CD4-positive, alpha-beta memory T cell (primary cell): ENCODE measurements around the gene S100A10. TPM values are rescaled to one million over a fixed set of nuclear protein-coding genes. Genes with fewer than 3 reads are reported as not detected.

Experiments used
- CTCF ChIA-PET: fragments of 350-600 bp; sonication (Branson Sonifier 250); formaldehyde crosslinking; loops from one replicate; lab custom pipeline; 2021; ENCODE audit warnings: inconsistent platforms; ENCODE audit not compliant: partially characterized antibody; lab: Charles Lee
- POLR2A ChIA-PET: fragments of 350-600 bp; sonication (Branson Sonifier 250); formaldehyde crosslinking; loops from one replicate; lab custom pipeline; 2021; ENCODE audit not compliant: partially characterized antibody; lab: Charles Lee
- DNase-seq, 5 donors: peaks; one replicate each; pipeline versions ENCODE4 v3.0.0 to v3.0.0-alpha.2; 2020 to 2022; ENCODE audit warnings: mixed read lengths in 1 of 5
- H3K27ac ChIP-seq: one replicate; pipeline ENCODE4 v1.7.0; 2013; ENCODE audit warnings: low read depth, low read length
- H3K27me3 ChIP-seq: 2 replicates; pipeline ENCODE4 v1.7.0; 2013; ENCODE audit warnings: mild to moderate bottlenecking, low read length, moderate library complexity; ENCODE audit not compliant: insufficient read depth
- H3K36me3 ChIP-seq: 2 replicates; pipeline ENCODE4 v1.7.0; 2013; ENCODE audit warnings: mild to moderate bottlenecking, low read length, moderate library complexity; ENCODE audit not compliant: insufficient read depth
- H3K4me1 ChIP-seq: 2 replicates; pipeline ENCODE4 v1.7.0; 2013; ENCODE audit warnings: mild to moderate bottlenecking, low read length, moderate library complexity; ENCODE audit not compliant: insufficient read depth
- H3K4me3 ChIP-seq, 2 donors: one replicate each; pipeline ENCODE4 v1.7.0; 2013; ENCODE audit warnings: low read length in 2 of 2, mild to moderate bottlenecking in 1 of 2
- H3K9me3 ChIP-seq, 2 donors: one replicate each; pipeline ENCODE4 v1.7.0; 2013; ENCODE audit warnings: low read length in 2 of 2, control low read depth in 1 of 2; ENCODE audit not compliant: control insufficient read depth in 1 of 2
- H3K27ac Mint-ChIP-seq, 7 donors: one replicate each; pipeline ENCODE4 v1.8.0; 2020 to 2021; ENCODE audit warnings: mixed read lengths in 7 of 7, mild to moderate bottlenecking in 6 of 7, inconsistent platforms in 3 of 7, moderate library complexity in 3 of 7
- H3K27me3 Mint-ChIP-seq, 2 donors: one replicate each; pipeline ENCODE4 v1.8.0; 2020 to 2021; ENCODE audit warnings: mixed read lengths in 2 of 2
- H3K36me3 Mint-ChIP-seq, 2 donors: one replicate each; pipeline ENCODE4 v1.8.0; 2020 to 2021; ENCODE audit warnings: mixed read lengths in 2 of 2, inconsistent platforms in 1 of 2, mild to moderate bottlenecking in 1 of 2
- H3K4me1 Mint-ChIP-seq, 4 donors: one replicate each; pipeline ENCODE4 v1.8.0; 2020 to 2021; ENCODE audit warnings: mixed read lengths in 4 of 4, mild to moderate bottlenecking in 1 of 4
- H3K4me3 Mint-ChIP-seq, 8 donors: one replicate each; pipeline ENCODE4 v1.8.0; 2020 to 2021; ENCODE audit warnings: mixed read lengths in 8 of 8, mild to moderate bottlenecking in 7 of 8, moderate library complexity in 6 of 8, inconsistent platforms in 3 of 8
- H3K9me3 Mint-ChIP-seq, 8 donors: one replicate each; pipeline ENCODE4 v1.8.0; 2020 to 2021; ENCODE audit warnings: mixed read lengths in 8 of 8, mild to moderate bottlenecking in 5 of 8, inconsistent platforms in 3 of 8, moderate library complexity in 1 of 8
- intact Hi-C: fragments of 100-400 bp; cut with micrococcal nuclease; formaldehyde crosslinking; loops from one replicate; pipeline ENCODE4 v1.15.1; 2023
- polyA plus RNA-seq, 2 donors: library from polyadenylated mRNA; unstranded; fragments of 300-500 nt; fragmentation: Illumina TruSeq; gene quantifications; one replicate each; pipeline ENCODE4 v1.2.3, GENCODE V29; 2021
- total RNA-seq, 2 experiments: library from RNA; stranded (reverse); gene quantifications; one replicate each; pipeline ENCODE4 v1.2.3, GENCODE V29; 2021

The S100A10 gene
- total and polyA plus RNA-seq, 4 experiments from 2014 or later: 218 to 1,427 (median 543) TPM

GRCh38 chr1:151993084-151993733, 450 bp downstream of the S100A10 start:
- H3K4me3 Mint-ChIP-seq: peak overlapping the region; percentile 95 to 99 (median 98)
- ChIA-PET POLR2A (interaction anchor here (0.6 to 4.3 kb wide), 19 partner anchors 8 to 230 kb away, joined by 3 to 30 read pairs (median 5); partner anchors contain the start of genes MRPL9, S100A11 and TDRKH), CTCF (interaction anchor here (1.3 to 13.8 kb wide), 6 partner anchors 8 to 88 kb away, joined by 3 to 340 read pairs (median 54); no protein-coding TSS in a partner anchor)
- H3K9me3 ChIP-seq: no peaks in the 10 kb centered on the region
- peaks cover 61% of the 10 kb centered on the region for H3K4me1 ChIP-seq
- peaks cover 43 to 67% (median 52%) of the 10 kb centered on the region in 4 donors for H3K4me1 Mint-ChIP-seq
- intact Hi-C loops: loop anchor here (1.0 to 10.0 kb wide), 4 partner anchors 24 to 448 kb away; partner anchors contain the start of genes TDRKH and TUFT1
- H3K27ac Mint-ChIP-seq: peak overlapping the region; percentile 96 to 99 (median 98)
- H3K36me3 Mint-ChIP-seq: peaks cover 0 to 21% of the 10 kb centered on the region in 2 donors
- no peaks in the 10 kb centered on the region for H3K36me3 ChIP-seq
- H3K27ac ChIP-seq: peak overlapping the region; percentile 92
- peak; percentile 35 to 61 (median 46) for DNase-seq
- H3K27me3 Mint-ChIP-seq: no peaks in the 10 kb centered on the region
- H3K4me3 ChIP-seq: peak overlapping the region; percentile 55 to 88
- H3K9me3 Mint-ChIP-seq: no peaks in the 10 kb centered on the region
- no peaks in the 10 kb centered on the region for H3K27me3 ChIP-seq

DNA sequence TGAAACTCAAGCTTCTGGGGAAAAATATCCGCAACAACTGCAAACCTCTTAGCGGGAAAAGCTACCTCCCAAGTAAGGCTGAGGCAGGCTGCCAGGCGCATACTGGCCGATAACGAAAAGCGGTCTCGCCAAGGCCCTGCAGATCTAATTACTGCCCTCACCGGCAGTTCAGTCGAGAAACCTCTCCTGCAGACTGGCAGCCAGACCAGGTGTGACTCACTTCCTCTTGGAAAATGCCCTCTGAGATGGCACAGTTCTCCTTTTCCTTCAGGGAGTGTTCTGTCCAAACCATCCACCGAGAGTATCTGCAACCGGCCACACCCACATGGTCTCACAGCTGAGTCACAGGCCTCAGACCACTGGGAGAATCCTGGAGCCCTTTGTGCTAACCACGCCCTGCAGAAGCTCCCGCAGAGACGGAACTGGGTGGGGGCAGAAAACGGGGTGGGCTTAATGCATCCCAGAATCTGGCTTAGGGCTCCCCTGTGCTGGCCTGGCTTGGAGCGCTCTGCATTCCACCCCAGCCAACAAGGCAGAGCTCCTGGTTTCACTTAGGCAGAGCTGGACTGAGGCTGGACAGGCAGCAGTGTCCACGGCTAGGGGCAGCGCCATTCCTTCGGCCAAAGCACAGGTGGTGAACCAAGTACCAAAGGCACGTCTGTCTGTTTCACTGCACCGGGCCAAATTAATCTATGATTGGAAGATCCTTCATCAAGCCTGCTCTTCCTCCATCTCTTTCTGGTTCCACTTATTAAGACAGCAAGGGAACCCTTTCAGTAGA, 1.2 kb downstream of the S100A10 start:
- peak overlapping the region; percentile 95 to 99 (median 98) for H3K4me3 Mint-ChIP-seq

DNA sequence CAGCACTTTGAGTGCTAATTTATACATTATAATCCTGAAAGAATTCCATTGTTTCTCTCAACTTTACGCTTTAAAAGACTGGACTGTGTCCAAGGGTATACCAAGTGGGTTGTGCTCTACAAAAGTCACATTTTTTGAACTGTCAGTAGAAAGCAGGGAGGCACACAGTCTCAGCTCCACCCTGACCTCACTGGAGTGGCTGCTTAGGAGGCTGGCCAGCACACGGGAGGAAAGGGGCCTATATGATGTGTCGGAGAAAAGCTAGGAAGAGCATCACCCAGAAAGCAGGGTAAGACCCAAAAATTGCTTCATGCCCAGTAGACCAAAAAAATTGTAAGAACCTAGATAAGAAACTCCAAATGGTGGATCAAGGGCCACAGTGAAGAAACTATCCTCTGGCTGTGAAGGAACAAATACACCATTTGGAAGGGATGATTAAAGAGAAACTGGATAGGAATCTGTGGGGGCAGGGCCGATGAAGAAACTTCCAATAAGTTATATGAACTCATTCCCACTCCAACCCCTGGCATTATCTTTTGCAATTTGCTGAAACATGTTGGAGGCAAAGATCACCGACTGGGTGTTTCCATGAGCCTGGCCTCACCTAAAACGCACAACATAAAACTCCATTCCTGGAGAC, 1.9 kb downstream of the S100A10 start:
- POLR2A ChIA-PET: interaction anchor here (0.9 to 4.3 kb wide), 10 partner anchors 8 to 228 kb away, joined by 3 to 20 read pairs (median 5); partner anchors contain the start of gene MRPL9
- no peaks in the 10 kb centered on the region for H3K9me3 ChIP-seq
- H3K4me1 ChIP-seq: peaks cover 66% of the 10 kb centered on the region
- intact Hi-C loops: loop anchor here (2.0 to 10.0 kb wide), 3 partner anchors 43 to 447 kb away; partner anchors contain the start of genes TDRKH and TUFT1
- H3K27ac ChIP-seq: peak overlapping the region; percentile 92
- Mint-ChIP-seq H3K9me3 (no peaks in the 10 kb centered on the region), H3K4me1 (peaks cover 49 to 74% (median 59%) of the 10 kb centered on the region in 4 donors), H3K27me3 (no peaks in the 10 kb centered on the region), H3K27ac (peak overlapping the region; percentile 96 to 99 (median 98)), H3K4me3 (peak overlapping the region; percentile 95 to 99 (median 98)), H3K36me3 (peaks cover 0 to 30% of the 10 kb centered on the region in 2 donors)
- no peaks in the 10 kb centered on the region for H3K27me3 ChIP-seq
- no peak for DNase-seq
- CTCF ChIA-PET: interaction anchor here (1.2 to 13.8 kb wide), 5 partner anchors 9 to 56 kb away, joined by 3 to 340 read pairs (median 105); no protein-coding TSS in a partner anchor
- H3K36me3 ChIP-seq: no peaks in the 10 kb centered on the region
- H3K4me3 ChIP-seq: peak overlapping the region; percentile 55 to 88

More for the DNA sequence above, 1.2 kb downstream of the S100A10 start:
- CTCF ChIA-PET: interaction anchor here (1.3 to 13.8 kb wide), 5 partner anchors 9 to 57 kb away, joined by 3 to 340 read pairs (median 105); no protein-coding TSS in a partner anchor
- H3K4me3 ChIP-seq: peak overlapping the region; percentile 55 to 88
- intact Hi-C loops: loop anchor here (1.0 to 10.0 kb wide), 4 partner anchors 23 to 448 kb away; partner anchors contain the start of genes TDRKH and TUFT1
- H3K27me3 Mint-ChIP-seq: no peaks in the 10 kb centered on the region
- H3K27me3 ChIP-seq: no peaks in the 10 kb centered on the region
- H3K36me3 Mint-ChIP-seq: peaks cover 0 to 27% of the 10 kb centered on the region in 2 donors
- peaks cover 66% of the 10 kb centered on the region for H3K4me1 ChIP-seq
- H3K27ac ChIP-seq: peak overlapping the region; percentile 92
- H3K4me1 Mint-ChIP-seq: peaks cover 47 to 74% (median 58%) of the 10 kb centered on the region in 4 donors
- H3K9me3 Mint-ChIP-seq: no peaks in the 10 kb centered on the region
- DNase-seq: peak in 1 of 5 donors; percentile 57
- POLR2A ChIA-PET: interaction anchor here (0.8 to 4.3 kb wide), 19 partner anchors 9 to 229 kb away, joined by 3 to 30 read pairs (median 5); partner anchors contain the start of genes MRPL9, S100A11 and TDRKH
- no peaks in the 10 kb centered on the region for H3K9me3 ChIP-seq
- H3K27ac Mint-ChIP-seq: peak overlapping the region; percentile 96 to 99 (median 98)
- no peaks in the 10 kb centered on the region for H3K36me3 ChIP-seq

GRCh38 chr1:151990856-151991198, 2.8 kb downstream of the S100A10 start:
- Mint-ChIP-seq H3K9me3 (no peaks in the 10 kb centered on the region), H3K27ac (peak overlapping the region; percentile 29 to 99 (median 71)), H3K27me3 (no peaks in the 10 kb centered on the region), H3K4me1 (peaks cover 54 to 84% (median 67%) of the 10 kb centered on the region in 4 donors), H3K4me3 (peak overlapping the region in 7 of 8 donors; percentile 61 to 99 (median 97)), H3K36me3 (peaks cover 8 to 38% of the 10 kb centered on the region in 2 donors)
- intact Hi-C loops: loop anchor here (5.0 to 10.0 kb wide), 2 partner anchors 199 to 446 kb away; partner anchors contain the start of genes TDRKH and TUFT1
- ChIA-PET POLR2A (interaction anchor here (1.2 to 1.6 kb wide), 2 partner anchors 18 to 45 kb away, joined by 4 to 7 read pairs; no protein-coding TSS in a partner anchor), CTCF (interaction anchor here (1.2 to 11.7 kb wide), 3 partner anchors 8 to 22 kb away, joined by 3 to 117 read pairs (median 52); no protein-coding TSS in a partner anchor)
- H3K36me3 ChIP-seq: peaks cover 8% of the 10 kb centered on the region
- H3K4me3 ChIP-seq: no peak overlapping the region
- H3K9me3 ChIP-seq: no peaks in the 10 kb centered on the region
- no peaks in the 10 kb centered on the region for H3K27me3 ChIP-seq
- H3K27ac ChIP-seq: peak overlapping the region; percentile 8
- H3K4me1 ChIP-seq: peaks cover 76% of the 10 kb centered on the region
- DNase-seq: no peak

DNA sequence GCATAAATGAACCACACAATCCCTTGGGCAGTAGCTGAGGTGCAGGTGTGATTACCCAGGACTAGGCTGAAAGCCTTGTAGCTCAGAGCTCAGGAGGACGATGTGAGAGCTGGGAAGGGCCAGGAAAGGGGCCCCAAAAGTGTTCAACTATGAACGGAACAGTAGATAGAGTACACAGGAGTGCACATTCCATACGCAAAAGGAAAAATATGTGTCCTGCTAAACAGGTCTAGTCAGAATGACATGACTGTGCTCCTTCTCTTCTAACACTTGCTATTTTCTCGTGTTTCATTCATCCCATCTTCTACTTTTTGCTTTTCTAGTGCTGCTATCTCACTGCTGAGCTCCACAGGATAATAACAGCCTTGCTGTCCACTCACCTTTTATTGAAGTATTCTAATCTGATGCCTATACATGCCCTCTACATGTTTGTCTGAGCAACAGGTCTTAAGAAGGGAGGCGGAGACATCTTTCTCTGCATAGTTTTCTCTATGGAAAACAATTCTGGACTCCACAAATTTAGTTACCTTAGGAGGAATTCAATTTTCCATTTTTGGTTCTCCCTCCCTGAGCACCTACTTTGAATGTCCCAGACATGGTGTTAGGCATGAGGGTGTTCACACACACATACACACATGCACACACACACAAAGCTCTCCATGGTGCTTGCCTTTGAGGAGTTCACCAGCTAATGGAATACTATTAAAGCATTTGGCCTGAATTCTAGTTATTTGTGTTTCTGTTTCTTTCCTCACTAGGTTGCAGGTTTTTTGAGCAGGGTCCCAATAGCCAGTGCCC, 3.4 kb downstream of the S100A10 start:
- DNase-seq: no peak
- Mint-ChIP-seq H3K27me3 (no peaks in the 10 kb centered on the region), H3K9me3 (no peaks in the 10 kb centered on the region), H3K27ac (peak overlapping the region; percentile 50 to 99 (median 78)), H3K36me3 (peaks cover 14 to 43% of the 10 kb centered on the region in 2 donors), H3K4me3 (peak overlapping the region in 7 of 8 donors; percentile 49 to 99 (median 61)), H3K4me1 (peaks cover 58 to 87% (median 71%) of the 10 kb centered on the region in 4 donors)
- ChIA-PET CTCF (interaction anchor here (1.2 to 11.7 kb wide), 3 partner anchors 7 to 21 kb away, joined by 3 to 117 read pairs (median 52); no protein-coding TSS in a partner anchor), POLR2A (interaction anchor here (1.0 to 1.6 kb wide), 6 partner anchors 10 to 92 kb away, joined by 3 to 7 read pairs (median 4); no protein-coding TSS in a partner anchor)
- peaks cover 14% of the 10 kb centered on the region for H3K36me3 ChIP-seq
- intact Hi-C loops: loop anchor here (5.0 to 10.0 kb wide), 2 partner anchors 198 to 445 kb away; partner anchors contain the start of genes TDRKH and TUFT1
- H3K4me3 ChIP-seq: no peak overlapping the region
- no peaks in the 10 kb centered on the region for H3K9me3 ChIP-seq
- H3K4me1 ChIP-seq: peaks cover 79% of the 10 kb centered on the region
- H3K27me3 ChIP-seq: no peaks in the 10 kb centered on the region
- peak overlapping the region; percentile 8 for H3K27ac ChIP-seq
